Measurements from ENCODE around the gene PPP1R14D.

Gene PPP1R14D

GRCh38 chr15:40815042-40815698 is 13.3 kb downstream of the PPP1R14D start:
- no peak for DNase-seq

GRCh38 chr15:40812721-40813425 is 15.6 kb downstream of the PPP1R14D start:
- no peak for DNase-seq

- DNase-seq = no peak
Observed at GRCh38 chr15:40808861-40809450, 19.6 kb downstream of the PPP1R14D start.

GRCh38 chr15:40807888-40808461 is 20.5 kb downstream of the PPP1R14D start:
- no peak for DNase-seq

- DNase-seq = peak; percentile 93
Observed at GRCh38 chr15:40807028-40807887, 21.2 kb downstream of the PPP1R14D start, which contains the start of the genes DNAJC17 and ZFYVE19. Gene DNAJC17, minus strand, starts transcription at chr15:40807473. Its CDS starts 27 bp downstream, at chr15:40807446. Gene ZFYVE19, plus strand, starts transcription at chr15:40807089. Its CDS starts 501 bp downstream, at chr15:40807590.

GRCh38 chr15:40806672-40807027 is 21.9 kb downstream of the PPP1R14D start:
- DNase-seq = no peak

- no peak for DNase-seq
Observed at GRCh38 chr15:40803688-40804087, 24.8 kb downstream of the PPP1R14D start.

GRCh38 chr15:40803076-40803475 is 25.4 kb downstream of the PPP1R14D start:
- no peak for DNase-seq

- no peak for DNase-seq
Observed at GRCh38 chr15:40799523-40799922, 29.0 kb downstream of the PPP1R14D start.

GRCh38 chr15:40796512-40796911 is 32.0 kb downstream of the PPP1R14D start:
- no peak for DNase-seq

GRCh38 chr15:40796041-40796440 is 32.5 kb downstream of the PPP1R14D start:
- no peak for DNase-seq

GRCh38 chr15:40793216-40793989 is 35.1 kb downstream of the PPP1R14D start:
- DNase-seq = no peak

GRCh38 chr15:40792394-40792793 is 36.1 kb downstream of the PPP1R14D start:
- DNase-seq = no peak

- DNase-seq = no peak
Observed at GRCh38 chr15:40790718-40791117, 37.8 kb downstream of the PPP1R14D start.

- DNase-seq = no peak
Observed at GRCh38 chr15:40789999-40790398, 38.5 kb downstream of the PPP1R14D start.

- DNase-seq = no peak
Observed at GRCh38 chr15:40789119-40789518, 39.4 kb downstream of the PPP1R14D start.

GRCh38 chr15:40787991-40788390 is 40.5 kb downstream of the PPP1R14D start:
- peak; percentile 59 for DNase-seq

GRCh38 chr15:40787344-40787841 is 41.1 kb downstream of the PPP1R14D start:
- DNase-seq = peak; percentile 85

GRCh38 chr15:40785814-40786213 is 42.7 kb downstream of the PPP1R14D start:
- no peak for DNase-seq

- no peak for DNase-seq
Observed at GRCh38 chr15:40785164-40785563, 43.3 kb downstream of the PPP1R14D start.

GRCh38 chr15:40782609-40783227 is 45.8 kb downstream of the PPP1R14D start:
- DNase-seq = peak; percentile 82

Measured in NCI-H146 (cell line).